GM18517 (cell line): Measurements from ENCODE around the gene CDC23.
A peak's percentile ranks its signal among the peaks of the same experiment; 100 is the strongest.
"Not testable (repeated sequence)": the region's sequence is repeated elsewhere in the genome, so short reads cannot be mapped to it uniquely, and the experiment has no call there.

ENCODE experiments used
- ATAC-seq: cut with Tn5 transposase; IDR thresholded peaks from one replicate; pipeline ENCODE4 v1.9.1; 2021; ENCODE audit warnings: mild to moderate bottlenecking, moderate library complexity; ENCODE audit not compliant: unreplicated experiment

Gene CDC23

GRCh38 chr5:138213161-138214029, at the start of gene CDC23:
CDC23 (minus strand) TSS chr5:138213323; CDS start chr5:138213312, 11 bp downstream.
- peak; percentile 95 for ATAC-seq

- ATAC-seq, result no peak
Measured at GRCh38 chr5:138258704-138259292, 45.7 kb upstream of the CDC23 start.

GRCh38 chr5:138257583-138257982, 44.5 kb upstream of the CDC23 start:
- no peak for ATAC-seq

- ATAC-seq, result no peak
Measured at GRCh38 chr5:138252944-138253343, 39.8 kb upstream of the CDC23 start.

GRCh38 chr5:138247800-138248199, 34.7 kb upstream of the CDC23 start:
- ATAC-seq, result not testable (repeated sequence)

DNA sequence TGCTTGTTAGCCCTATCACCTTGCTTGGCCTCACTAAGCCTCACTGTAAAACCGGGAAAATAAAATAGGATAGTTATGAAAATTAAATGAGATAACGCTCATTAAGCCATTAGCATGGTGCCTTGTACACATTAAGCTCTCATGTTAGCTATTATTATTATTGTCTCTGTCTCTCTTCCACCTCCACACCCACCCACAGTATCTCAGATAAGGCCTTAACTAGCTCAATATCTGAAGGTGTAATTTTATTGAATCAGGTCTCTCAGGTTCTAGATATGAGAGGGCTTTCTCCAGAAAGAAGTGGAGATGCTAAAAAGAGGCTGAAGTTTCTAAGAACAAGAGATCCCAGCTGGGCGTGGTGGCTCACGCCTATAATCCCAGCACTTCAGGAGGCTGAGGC, 33.7 kb upstream of the CDC23 start:
- no peak for ATAC-seq

GRCh38 chr5:138246334-138246733, 33.2 kb upstream of the CDC23 start:
- no peak for ATAC-seq

DNA sequence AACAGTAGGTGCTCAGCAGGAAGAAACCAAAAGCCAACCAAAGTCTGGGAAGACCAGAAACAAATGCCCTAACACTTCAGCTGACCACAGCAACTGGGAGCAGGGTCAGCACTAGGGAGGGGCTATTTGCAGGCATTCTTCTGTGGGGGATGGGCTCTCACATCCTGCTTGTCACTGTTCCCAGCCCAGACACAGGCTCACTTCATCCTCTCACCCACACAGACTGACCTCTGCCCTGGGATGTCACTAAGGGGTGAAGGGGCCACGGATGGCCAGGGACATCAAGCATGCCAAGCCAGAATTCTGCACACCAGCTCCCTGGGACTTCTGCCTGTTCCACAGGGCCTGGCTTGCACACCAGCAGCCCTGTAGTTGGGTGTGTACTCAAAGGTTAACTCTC, 32.6 kb upstream of the CDC23 start:
- no peak for ATAC-seq

DNA sequence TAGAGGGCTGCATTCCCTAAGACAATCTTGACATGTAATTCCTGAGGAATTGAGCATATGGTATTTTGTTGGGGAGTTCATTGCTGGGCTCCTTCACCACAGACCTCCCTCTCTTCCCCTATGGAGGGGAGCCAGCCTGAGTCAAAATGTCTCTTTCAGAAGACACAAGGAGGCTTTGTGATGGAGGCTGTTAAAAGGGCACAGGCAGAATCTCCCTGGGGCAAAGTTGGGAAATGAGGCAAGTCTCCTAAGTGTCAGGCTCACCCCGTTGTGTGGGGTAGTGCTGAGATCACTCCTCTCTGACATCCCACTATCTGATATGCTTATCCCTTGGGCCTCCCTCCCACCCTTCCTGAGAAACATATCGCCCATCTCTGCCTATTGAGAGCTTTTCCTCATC, 30.7 kb upstream of the CDC23 start:
- no peak for ATAC-seq

GRCh38 chr5:138241688-138242571, 28.8 kb upstream of the CDC23 start:
- no peak for ATAC-seq

DNA sequence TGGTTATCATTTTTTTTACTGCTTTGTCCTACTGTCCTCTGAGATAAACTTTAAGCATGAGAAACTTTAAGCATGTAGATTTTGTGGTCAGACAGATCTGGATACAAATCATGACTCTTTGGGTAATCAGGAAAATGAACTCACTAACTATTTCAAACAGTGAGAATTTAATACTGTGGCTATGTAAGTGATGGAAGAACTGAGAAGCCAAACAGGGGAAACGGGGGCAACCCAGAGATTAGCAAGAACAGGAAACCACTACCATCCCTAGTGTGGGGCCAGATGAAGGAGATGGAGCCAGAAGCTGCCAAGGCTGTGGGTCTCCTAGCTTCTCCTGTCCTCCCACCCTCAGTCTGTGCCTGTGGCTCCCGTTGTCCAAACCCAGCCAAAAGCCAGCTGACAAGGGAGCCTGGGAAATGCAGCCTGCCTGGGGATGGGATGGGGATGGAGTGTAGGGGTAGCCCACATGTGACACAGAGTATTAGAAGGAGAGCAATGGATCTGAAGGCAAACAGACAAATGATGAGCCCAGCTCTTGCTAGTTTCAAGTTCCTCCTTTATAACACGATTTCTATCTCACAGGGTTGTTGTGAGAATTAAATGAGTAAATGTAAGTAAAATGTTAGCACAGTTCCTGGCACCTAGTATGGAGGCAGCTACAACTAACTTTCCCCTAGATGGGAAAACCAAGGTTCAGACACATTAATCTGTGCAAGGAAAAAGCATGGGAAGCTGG, 27.7 kb upstream of the CDC23 start:
- no peak for ATAC-seq

DNA sequence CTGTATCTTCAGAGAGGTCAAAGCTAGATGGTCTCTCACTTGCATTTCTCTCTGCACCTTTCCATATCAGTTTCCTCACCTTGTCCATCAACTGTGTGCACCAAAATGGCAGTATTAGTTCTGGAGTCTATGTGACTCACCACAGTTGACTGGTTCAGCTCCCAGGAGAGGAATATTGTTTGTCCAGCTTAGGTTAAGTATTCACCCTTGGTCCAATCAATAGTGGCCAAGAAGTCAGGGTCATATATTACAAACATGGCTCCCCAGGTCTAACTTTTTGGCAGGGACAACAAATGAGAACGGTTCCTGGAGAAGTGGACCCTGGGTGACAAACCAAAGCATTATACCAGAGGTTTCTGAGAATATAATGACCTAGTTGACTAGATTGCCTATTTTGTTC, 24.9 kb upstream of the CDC23 start:
- no peak for ATAC-seq

DNA sequence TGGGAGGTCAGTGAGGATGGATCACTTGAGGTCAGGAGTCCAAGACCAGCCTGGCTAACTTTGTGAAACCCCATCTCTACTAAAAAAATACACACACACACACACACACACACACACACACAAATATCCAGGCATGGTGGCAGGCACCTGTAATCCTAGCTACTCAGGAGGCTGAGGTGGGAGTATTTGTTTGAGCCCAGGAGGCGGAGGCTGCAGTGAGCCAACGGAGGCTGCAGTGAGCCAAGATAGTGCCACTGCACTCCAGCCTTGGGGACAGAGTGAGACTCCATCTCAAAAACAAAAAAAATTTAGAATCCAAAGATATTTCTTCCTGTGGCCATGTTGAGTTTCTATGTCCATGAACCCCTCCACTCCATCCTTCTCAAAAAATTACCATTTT, 21.5 kb upstream of the CDC23 start:
- no peak for ATAC-seq

DNA sequence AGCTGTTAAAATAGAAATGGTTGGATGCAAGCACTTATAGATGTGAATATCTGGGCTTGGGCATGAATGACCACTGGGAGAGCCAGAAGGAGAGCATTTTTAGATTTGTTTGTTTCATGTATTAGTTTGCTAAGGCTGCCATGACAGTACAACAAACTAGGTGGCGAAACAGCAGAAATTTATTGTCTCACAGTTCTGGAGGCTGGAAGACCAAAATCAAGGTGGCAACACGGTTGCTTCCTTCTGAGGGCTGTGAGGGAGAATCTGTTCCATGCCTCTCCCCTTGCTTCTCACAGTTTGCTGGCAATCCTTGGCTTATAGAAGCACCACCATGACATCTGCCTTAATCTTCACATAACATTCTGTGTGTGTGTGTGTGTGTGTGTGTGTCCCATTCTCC, 20.2 kb upstream of the CDC23 start:
- no peak for ATAC-seq

DNA sequence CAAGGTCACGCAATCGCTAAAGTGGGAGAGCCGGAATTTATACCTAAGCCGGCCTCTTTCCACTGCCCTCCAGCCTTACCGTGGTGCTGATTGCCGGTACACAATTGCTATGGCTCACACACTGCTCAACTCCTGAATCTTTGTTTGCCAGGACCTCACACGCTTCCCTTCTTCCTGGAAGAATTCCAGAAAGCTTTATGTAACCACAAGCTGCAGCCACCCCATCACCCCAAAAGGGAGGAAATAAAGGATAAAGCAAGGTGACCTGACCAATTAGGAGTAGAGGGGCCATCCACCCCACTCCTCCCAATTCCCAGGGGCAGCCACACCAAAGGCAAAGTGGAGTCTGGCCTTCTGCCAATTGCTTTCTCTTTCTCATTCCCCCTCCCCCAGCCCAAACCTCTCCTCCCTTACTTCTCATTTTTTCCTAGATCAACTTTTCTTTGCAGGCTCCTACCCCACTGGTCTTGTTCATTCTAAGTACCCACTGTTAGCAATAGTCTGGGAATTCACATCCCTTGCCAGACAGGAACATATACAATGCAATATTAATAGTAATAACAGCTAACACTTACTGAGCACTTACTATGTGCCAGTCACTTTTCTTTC, 18.0 kb upstream of the CDC23 start:
- no peak for ATAC-seq

DNA sequence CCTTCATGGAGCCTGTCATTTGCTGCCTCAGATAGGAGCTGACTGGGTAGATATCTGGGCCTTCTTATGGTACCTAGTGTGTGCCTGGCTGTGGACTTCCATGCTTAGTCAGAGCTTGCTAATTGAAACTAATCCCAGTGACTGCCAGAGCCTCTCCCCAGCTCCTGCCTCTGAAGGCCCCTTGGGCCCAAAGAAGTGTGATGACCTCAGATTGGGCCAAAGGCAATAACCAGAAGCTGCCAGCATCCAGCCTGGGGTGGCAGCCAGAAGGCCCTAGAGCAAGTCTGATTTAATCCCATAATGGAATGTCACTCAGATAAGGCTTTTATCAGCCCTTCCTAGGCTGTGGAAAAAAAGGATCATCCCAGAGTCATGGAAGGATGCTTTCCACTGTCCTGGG, 17.1 kb upstream of the CDC23 start:
- no peak for ATAC-seq

- no peak for ATAC-seq
Measured at GRCh38 chr5:138229387-138229786, 16.3 kb upstream of the CDC23 start.

DNA sequence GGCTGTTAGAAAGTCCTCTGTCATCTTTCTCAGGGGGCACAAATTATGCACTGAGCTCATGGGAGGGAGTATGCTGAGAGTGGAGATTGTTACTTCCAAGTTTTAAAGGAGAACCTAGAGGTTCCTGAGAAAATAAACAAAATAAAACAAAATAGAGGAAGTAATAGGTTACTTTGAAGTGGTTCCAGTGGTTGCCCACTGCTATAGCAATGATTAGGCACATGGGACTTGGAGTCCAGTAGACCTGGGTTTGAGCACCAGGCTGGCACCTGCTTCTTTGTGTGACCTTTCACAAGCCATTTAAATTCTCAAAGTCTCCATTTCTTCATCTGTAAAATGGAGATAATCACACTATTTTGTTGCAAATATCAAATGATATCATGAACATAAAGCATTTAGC, 13.8 kb upstream of the CDC23 start:
- ATAC-seq, result no peak

GRCh38 chr5:138224712-138225111, 11.6 kb upstream of the CDC23 start:
- no peak for ATAC-seq

DNA sequence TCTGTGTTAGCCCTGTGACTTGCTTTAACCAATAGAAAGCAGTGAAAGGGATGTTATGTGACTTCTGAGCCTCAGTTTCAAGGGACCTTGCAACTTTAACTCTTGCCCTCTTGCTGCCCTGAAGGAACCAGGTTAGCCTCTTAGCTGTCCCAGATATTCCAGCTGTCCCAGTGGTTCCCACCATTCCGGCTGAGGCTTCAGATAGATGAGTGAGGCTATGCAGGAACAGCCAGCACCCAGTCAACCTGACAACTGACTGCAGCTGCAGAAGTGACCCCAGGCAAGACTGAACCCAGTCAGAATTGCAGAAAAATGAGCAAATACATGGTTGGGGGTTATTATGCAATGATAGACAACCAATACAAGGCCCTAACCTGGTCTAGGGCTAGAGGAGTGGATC, 10.4 kb upstream of the CDC23 start:
- ATAC-seq, result no peak
